Neural crest cell (in vitro differentiated cells): ENCODE results near the gene TRMU. TPM values are rescaled to one million over a fixed set of nuclear protein-coding genes. Genes with fewer than 3 reads are reported as not detected.
A peak's percentile ranks its signal among the peaks of the same experiment; 100 is the strongest.

ENCODE experiments used
- DNase-seq: peaks from one replicate; pipeline ENCODE4 v3.0.0; 2021; ENCODE audit warnings: low read depth, mixed read lengths, low spot score
- H3K27ac Mint-ChIP-seq: one replicate; pipeline ENCODE4 v1.8.0; 2021; ENCODE audit warnings: mild to moderate bottlenecking, mixed read lengths; ENCODE audit not compliant: unreplicated experiment
- H3K27me3 Mint-ChIP-seq: 2 replicates; pipeline ENCODE4 v1.8.0; 2021; ENCODE audit warnings: low read depth, mild to moderate bottlenecking, mixed read lengths
- H3K36me3 Mint-ChIP-seq: 2 replicates; pipeline ENCODE4 v1.8.0; 2021; ENCODE audit warnings: low read depth, mild to moderate bottlenecking, mixed read lengths
- H3K4me1 Mint-ChIP-seq: 2 replicates; pipeline ENCODE4 v1.8.0; 2021; ENCODE audit warnings: mixed read lengths
- H3K4me3 Mint-ChIP-seq: one replicate; pipeline ENCODE4 v1.8.0; 2021; ENCODE audit warnings: mild to moderate bottlenecking, mixed read lengths
- H3K9me3 Mint-ChIP-seq: 2 replicates; pipeline ENCODE4 v1.8.0; 2021; ENCODE audit warnings: mixed read lengths
- total RNA-seq: library from RNA; stranded (reverse); gene quantifications from 2 replicates; pipeline ENCODE4 v1.2.1, GENCODE V29; 2021
- TF ChIP-seq, protein P1 (sequence below): fragments of 200-600 bp; sonication (generic); conservative IDR thresholded peaks from 2 replicates; pipeline ENCODE4 v1.5.0; 2021; ENCODE audit warnings: antibody characterized with exemption, mild to moderate bottlenecking

TRMU gene
- total RNA-seq, 1 donor from 2014 or later: 87.0 TPM

DNA sequence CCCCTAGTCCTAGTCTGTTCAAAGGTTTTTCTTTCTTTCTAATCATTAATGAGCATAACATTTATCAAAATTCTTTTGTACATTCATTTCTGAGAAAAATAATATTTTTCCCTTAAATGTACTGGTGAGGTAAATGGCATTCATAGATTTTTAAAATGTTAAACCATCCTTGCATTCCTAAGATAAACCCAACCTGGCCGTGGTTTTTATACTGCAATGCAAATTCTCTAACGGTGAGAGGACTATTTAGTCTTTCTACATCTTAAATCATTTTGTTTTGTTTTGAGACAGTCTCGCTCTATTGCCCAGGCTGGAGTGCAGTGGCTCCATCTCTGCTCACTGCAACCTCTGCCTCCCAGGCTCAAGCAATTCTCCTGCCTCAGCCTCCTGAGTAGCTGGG lies 40.6 kb downstream of the TRMU start:
- peaks cover 3% of the 10 kb centered on the region for H3K9me3 Mint-ChIP-seq

DNA sequence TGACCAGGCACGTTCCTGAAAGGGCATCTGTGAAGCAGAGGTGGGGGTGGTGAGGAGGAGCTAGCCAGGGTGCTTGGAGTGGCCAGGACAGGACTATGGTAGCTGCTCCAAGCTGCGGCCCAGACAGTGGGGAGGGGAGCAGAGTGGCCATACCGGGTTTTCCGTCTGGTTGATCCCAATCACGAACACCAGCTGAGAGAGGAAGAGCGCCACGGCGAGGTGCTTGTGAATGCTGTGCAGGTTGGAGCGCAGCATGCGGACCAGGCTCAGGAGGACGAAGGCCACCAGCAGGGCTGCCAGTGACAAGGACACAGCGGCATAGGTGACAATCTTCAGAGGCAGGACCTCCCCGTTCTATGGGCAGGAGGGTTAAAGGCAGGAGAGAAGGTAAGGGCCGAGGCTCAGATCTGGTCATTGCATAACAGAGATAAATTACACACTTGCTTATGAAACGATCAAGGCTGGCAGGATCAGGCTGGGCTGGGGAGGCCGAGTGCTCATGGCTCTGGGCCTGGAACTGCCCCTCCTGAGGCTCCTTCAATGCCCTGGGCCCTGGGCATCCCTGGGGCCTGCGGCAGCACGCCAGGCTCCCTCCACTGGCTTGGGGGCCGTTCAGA lies 41.5 kb downstream of the TRMU start:
- H3K27ac Mint-ChIP-seq: no peak overlapping the region
- H3K4me3 Mint-ChIP-seq: peak overlapping the region; percentile 74
- H3K27me3 Mint-ChIP-seq: peaks cover 34% of the 10 kb centered on the region
- H3K9me3 Mint-ChIP-seq: peaks cover 3% of the 10 kb centered on the region
- no peak for DNase-seq
- peaks cover 5% of the 10 kb centered on the region for H3K36me3 Mint-ChIP-seq
- TF ChIP-seq, protein P1, sequence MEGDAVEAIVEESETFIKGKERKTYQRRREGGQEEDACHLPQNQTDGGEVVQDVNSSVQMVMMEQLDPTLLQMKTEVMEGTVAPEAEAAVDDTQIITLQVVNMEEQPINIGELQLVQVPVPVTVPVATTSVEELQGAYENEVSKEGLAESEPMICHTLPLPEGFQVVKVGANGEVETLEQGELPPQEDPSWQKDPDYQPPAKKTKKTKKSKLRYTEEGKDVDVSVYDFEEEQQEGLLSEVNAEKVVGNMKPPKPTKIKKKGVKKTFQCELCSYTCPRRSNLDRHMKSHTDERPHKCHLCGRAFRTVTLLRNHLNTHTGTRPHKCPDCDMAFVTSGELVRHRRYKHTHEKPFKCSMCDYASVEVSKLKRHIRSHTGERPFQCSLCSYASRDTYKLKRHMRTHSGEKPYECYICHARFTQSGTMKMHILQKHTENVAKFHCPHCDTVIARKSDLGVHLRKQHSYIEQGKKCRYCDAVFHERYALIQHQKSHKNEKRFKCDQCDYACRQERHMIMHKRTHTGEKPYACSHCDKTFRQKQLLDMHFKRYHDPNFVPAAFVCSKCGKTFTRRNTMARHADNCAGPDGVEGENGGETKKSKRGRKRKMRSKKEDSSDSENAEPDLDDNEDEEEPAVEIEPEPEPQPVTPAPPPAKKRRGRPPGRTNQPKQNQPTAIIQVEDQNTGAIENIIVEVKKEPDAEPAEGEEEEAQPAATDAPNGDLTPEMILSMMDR: no peak
- H3K4me1 Mint-ChIP-seq: peaks cover 37% of the 10 kb centered on the region

More for the DNA sequence above, 40.6 kb downstream of the TRMU start:
- TF ChIP-seq, protein P1: no peak
- peaks cover 5% of the 10 kb centered on the region for H3K36me3 Mint-ChIP-seq
- no peak overlapping the region for H3K27ac Mint-ChIP-seq
- no peak for DNase-seq
- peaks cover 37% of the 10 kb centered on the region for H3K4me1 Mint-ChIP-seq
- peaks cover 37% of the 10 kb centered on the region for H3K27me3 Mint-ChIP-seq
- H3K4me3 Mint-ChIP-seq: no peak overlapping the region

DNA sequence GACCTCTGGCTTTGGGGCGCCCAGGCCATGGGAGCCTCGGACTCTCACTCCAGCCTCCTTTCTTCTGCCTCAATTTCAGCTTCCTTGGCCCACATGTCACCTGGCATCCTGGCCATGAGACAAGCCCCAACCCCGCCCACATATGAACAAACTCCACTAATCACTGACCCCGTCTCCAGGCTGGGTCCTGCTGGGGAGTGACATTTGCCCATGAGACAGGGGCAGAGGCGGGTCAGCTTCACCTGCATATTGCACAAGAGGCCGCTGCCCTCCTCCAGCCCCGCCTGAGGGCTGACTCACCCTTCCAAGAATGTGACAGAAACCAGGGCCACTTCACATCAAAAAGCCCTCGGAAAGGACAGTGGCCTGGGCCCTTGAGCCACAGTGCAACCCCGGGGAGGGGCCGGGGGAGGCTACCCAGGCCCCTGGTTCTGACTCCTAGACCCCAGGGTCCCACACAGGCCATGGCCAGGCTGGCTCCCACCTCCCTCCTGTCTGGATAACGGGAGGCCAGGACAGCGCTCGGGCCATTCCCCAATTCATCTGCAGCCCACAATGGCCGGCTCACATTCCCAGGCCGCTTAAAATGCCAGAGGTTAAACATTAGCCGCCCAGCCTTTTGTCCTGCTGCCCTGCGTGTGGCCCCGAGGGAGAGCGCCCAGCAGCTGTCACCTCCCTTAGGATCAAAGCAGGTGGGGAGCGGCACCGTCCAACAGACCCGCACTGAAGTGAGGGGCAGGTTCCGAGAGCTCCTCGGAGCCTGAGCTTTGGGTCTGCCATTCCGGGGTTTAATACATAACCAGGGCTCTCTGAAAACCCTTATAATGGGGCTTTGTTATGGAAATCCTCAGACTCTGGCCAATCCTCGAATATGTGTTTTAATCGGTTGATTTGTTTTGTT lies 42.3 kb downstream of the TRMU start:
- peak; percentile 22 for DNase-seq
- Mint-ChIP-seq H3K27me3 (peaks cover 36% of the 10 kb centered on the region), H3K36me3 (peaks cover 5% of the 10 kb centered on the region), H3K4me3 (peak overlapping the region; percentile 74), H3K27ac (no peak overlapping the region), H3K4me1 (peaks cover 37% of the 10 kb centered on the region), H3K9me3 (peaks cover 3% of the 10 kb centered on the region)
- TF ChIP-seq, protein P1: no peak

DNA sequence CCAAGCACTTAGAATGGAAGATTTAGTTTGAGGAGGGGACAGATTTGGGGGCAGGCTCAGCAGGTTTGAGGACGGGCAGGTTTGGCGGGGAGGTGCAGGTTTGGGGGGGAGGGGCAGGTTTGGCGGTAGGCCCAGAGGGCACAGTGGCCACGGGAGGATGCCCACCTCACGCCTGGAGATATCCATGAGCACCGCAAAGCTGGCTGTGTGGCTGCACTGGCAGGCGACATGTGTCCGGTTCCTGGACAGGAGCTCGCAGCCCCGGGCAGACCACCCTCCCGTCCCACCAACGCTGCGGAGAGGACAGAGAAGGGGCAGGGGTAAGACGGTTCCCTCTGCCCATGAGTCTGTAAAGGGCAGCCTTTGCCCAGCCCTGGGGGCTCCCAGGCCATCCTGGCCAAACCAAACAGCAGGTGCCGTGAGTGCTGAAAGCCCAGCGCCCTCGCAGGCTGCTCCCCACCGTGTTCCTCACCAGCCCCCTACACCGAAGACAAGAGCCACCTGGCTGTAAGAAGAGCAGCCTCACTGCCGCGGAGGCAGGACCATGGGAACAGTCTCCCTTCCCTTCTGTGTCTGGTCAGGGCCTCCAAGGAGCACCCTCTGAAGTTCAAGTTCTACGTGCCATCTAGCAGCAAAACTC lies 43.0 kb downstream of the TRMU start:
- TF ChIP-seq, protein P1: no peak
- Mint-ChIP-seq H3K36me3 (peaks cover 5% of the 10 kb centered on the region), H3K27ac (no peak overlapping the region), H3K4me1 (peaks cover 37% of the 10 kb centered on the region), H3K9me3 (peaks cover 3% of the 10 kb centered on the region), H3K4me3 (no peak overlapping the region), H3K27me3 (peaks cover 35% of the 10 kb centered on the region)
- no peak for DNase-seq

DNA sequence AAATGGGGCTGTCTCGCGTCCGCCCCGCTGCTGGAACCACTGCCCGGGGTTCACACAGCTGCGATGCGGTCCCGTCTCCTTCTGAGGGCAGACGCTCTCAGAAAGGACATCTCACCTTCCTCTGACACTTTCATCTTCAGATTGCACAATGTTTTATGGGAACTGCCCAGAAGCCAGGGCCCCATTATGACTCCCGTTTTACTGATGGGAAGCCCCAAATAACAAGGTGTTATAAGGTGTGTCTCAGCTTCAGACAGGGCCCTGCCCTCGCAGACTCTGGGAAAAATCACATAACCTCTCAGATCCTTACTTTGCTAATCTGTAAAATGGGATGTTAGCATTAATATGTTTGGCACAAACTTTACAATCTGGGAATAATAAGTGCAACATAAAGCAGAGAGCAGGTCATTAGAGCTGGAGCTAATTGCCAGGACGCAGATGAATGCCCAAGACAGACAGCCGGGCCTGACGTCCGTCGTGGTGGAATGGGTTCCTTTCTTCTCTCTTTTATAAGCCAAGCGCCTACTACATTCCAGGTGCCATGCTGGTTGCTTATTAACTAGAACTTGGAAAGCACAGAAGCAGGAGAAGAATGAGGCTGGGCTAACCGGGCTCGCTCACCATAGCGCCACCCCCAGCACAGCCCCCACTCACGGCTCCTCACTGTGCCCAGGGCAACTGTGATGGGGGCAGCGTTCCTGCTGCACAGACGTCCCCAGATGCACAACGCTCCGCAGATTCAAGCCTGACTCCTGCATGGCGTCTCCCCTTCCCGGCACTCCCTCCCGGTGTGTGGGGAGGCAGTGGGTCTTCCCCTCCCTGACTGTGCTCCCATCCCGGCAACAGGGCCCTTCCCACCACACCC lies 43.8 kb downstream of the TRMU start:
- TF ChIP-seq, protein P1: no peak
- H3K27me3 Mint-ChIP-seq: peaks cover 32% of the 10 kb centered on the region
- DNase-seq: no peak
- H3K36me3 Mint-ChIP-seq: peaks cover 5% of the 10 kb centered on the region
- H3K4me1 Mint-ChIP-seq: peaks cover 37% of the 10 kb centered on the region
- H3K9me3 Mint-ChIP-seq: peaks cover 3% of the 10 kb centered on the region
- H3K4me3 Mint-ChIP-seq: no peak overlapping the region
- no peak overlapping the region for H3K27ac Mint-ChIP-seq
